ENCODE data around the gene VAMP3.

Gene VAMP3

GRCh38 chr1:7753641-7754040 is 17.5 kb upstream of the VAMP3 start:
- no peak overlapping the region for H3K27ac ChIP-seq (ENCODE audit: low read length)
- H3K9ac ChIP-seq (ENCODE audit: low read length): no peak overlapping the region
- H3K4me3 ChIP-seq (ENCODE audit: low read length): no peak overlapping the region
- no peak for TF ChIP-seq EZH2phosphoT487 (IDR thresholded peaks at IDR 0.05; ENCODE audit: low read depth)
- H3K9me3 ChIP-seq (ENCODE audit: insufficient read depth, low read length): no peaks in the 10 kb centered on the region
- H2AFZ ChIP-seq (ENCODE audit: low read depth, low read length): no peak overlapping the region
- H3K79me2 ChIP-seq (ENCODE audit: low read length): no peaks in the 10 kb centered on the region
- H3K27me3 ChIP-seq (ENCODE audit: low read depth, low read length): peaks cover 3% of the 10 kb centered on the region; the same call in 1 of the 2 replicates
- no peak overlapping the region for H3K4me2 ChIP-seq (ENCODE audit: low read length)
- H4K20me1 ChIP-seq (ENCODE audit: insufficient read depth, low read length): no peaks in the 10 kb centered on the region
- 0 out of 2 replicates have a peak, but pooled peaks cover 4% of the 10 kb centered on the region for H3K4me1 ChIP-seq (ENCODE audit: low read length)
- no peaks in the 10 kb centered on the region for H3K36me3 ChIP-seq (replicated peaks; ENCODE audit: low read depth, low read length)

GRCh38 chr1:7754234-7754633 is 16.9 kb upstream of the VAMP3 start:
- Histone ChIP-seq H4K20me1 (ENCODE audit: insufficient read depth, low read length) (no peaks in the 10 kb centered on the region), H3K27me3 (ENCODE audit: low read depth, low read length) (peaks cover 3% of the 10 kb centered on the region; the same call in 1 of the 2 replicates), H3K9me3 (ENCODE audit: insufficient read depth, low read length) (no peaks in the 10 kb centered on the region), H3K4me1 (ENCODE audit: low read length) (0 out of 2 replicates have a peak, but pooled peaks cover 4% of the 10 kb centered on the region), H3K4me3 (ENCODE audit: low read length) (no peak overlapping the region), H3K9ac (ENCODE audit: low read length) (no peak overlapping the region), H2AFZ (ENCODE audit: low read depth, low read length) (0 out of 2 replicates have a peak overlapping the region, but pooled peaks have one; percentile 30), H3K27ac (ENCODE audit: low read length) (no peak overlapping the region), H3K4me2 (ENCODE audit: low read length) (peak overlapping the region; percentile 30), H3K79me2 (ENCODE audit: low read length) (no peaks in the 10 kb centered on the region), H3K36me3 (replicated peaks; ENCODE audit: low read depth, low read length) (no peaks in the 10 kb centered on the region)
- no peak for TF ChIP-seq EZH2phosphoT487 (IDR thresholded peaks at IDR 0.05; ENCODE audit: low read depth)
- TF ChIP-seq CTCF (IDR thresholded peaks at IDR 0.05; ENCODE audit: low read depth, low read length): no peak

- Histone ChIP-seq H3K27me3 (ENCODE audit: low read depth, low read length) (peaks cover 3% of the 10 kb centered on the region; the same call in 1 of the 2 replicates), H2AFZ (ENCODE audit: low read depth, low read length) (no peak overlapping the region), H3K9me3 (ENCODE audit: insufficient read depth, low read length) (no peaks in the 10 kb centered on the region), H3K4me1 (ENCODE audit: low read length) (0 out of 2 replicates have a peak, but pooled peaks cover 4% of the 10 kb centered on the region), H3K27ac (ENCODE audit: low read length) (no peak overlapping the region), H3K4me2 (ENCODE audit: low read length) (no peak overlapping the region), H3K79me2 (ENCODE audit: low read length) (no peaks in the 10 kb centered on the region), H3K4me3 (ENCODE audit: low read length) (no peak overlapping the region), H4K20me1 (ENCODE audit: insufficient read depth, low read length) (no peaks in the 10 kb centered on the region), H3K9ac (ENCODE audit: low read length) (no peak overlapping the region), H3K36me3 (replicated peaks; ENCODE audit: low read depth, low read length) (no peaks in the 10 kb centered on the region)
- no peak for TF ChIP-seq CTCF (IDR thresholded peaks at IDR 0.05; ENCODE audit: low read depth, low read length)
- TF ChIP-seq EZH2phosphoT487 (IDR thresholded peaks at IDR 0.05; ENCODE audit: low read depth): no peak
These were observed 15.6 kb upstream of the VAMP3 start for GRCh38 chr1:7755448-7755847.

- no peaks in the 10 kb centered on the region for H3K79me2 ChIP-seq (ENCODE audit: low read length)
- no peak overlapping the region for H3K4me3 ChIP-seq (ENCODE audit: low read length)
- H4K20me1 ChIP-seq (ENCODE audit: insufficient read depth, low read length): no peaks in the 10 kb centered on the region
- H3K27ac ChIP-seq (ENCODE audit: low read length): no peak overlapping the region
- no peak overlapping the region for H3K9ac ChIP-seq (ENCODE audit: low read length)
- no peak overlapping the region for H3K4me2 ChIP-seq (ENCODE audit: low read length)
- H3K36me3 ChIP-seq (replicated peaks; ENCODE audit: low read depth, low read length): no peaks in the 10 kb centered on the region
- H2AFZ ChIP-seq (ENCODE audit: low read depth, low read length): no peak overlapping the region
- H3K27me3 ChIP-seq (ENCODE audit: low read depth, low read length): no peaks in the 10 kb centered on the region
- TF ChIP-seq CTCF (IDR thresholded peaks at IDR 0.05; ENCODE audit: low read depth, low read length) (no peak), EZH2phosphoT487 (IDR thresholded peaks at IDR 0.05; ENCODE audit: low read depth) (no peak)
- no peaks in the 10 kb centered on the region for H3K9me3 ChIP-seq (ENCODE audit: insufficient read depth, low read length)
- H3K4me1 ChIP-seq (ENCODE audit: low read length): no peaks in the 10 kb centered on the region
These were observed 10.9 kb upstream of the VAMP3 start for GRCh38 chr1:7760245-7760644.

Measured in OCI-LY3 (cell line).